ENCODE results near the gene CIAPIN1.
"Not testable (repeated sequence)": the region's sequence is repeated elsewhere in the genome, so short reads cannot be mapped to it uniquely, and the experiment has no call there.

CIAPIN1 gene

DNA sequence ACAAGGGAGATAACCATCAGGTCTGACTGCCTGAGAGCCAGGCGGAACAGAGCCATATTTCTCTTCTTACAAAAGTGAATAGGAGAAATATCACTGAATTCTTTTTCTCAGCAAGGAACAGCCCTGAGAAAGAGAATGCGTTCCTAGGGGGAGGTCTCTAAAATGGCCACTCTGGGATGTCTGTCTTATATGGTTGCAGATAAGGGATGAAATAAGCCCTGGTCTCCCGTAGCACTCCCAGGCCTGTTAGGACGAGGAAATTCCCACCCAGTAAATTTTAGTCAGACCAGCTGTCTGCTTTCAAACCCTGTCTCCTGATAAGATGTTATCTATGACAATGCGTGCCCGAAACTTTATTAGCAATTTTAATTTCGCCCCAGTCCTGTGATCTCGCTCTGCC is 7.2 kb downstream of the CIAPIN1 start:
- not testable (repeated sequence) for DNase-seq

DNA sequence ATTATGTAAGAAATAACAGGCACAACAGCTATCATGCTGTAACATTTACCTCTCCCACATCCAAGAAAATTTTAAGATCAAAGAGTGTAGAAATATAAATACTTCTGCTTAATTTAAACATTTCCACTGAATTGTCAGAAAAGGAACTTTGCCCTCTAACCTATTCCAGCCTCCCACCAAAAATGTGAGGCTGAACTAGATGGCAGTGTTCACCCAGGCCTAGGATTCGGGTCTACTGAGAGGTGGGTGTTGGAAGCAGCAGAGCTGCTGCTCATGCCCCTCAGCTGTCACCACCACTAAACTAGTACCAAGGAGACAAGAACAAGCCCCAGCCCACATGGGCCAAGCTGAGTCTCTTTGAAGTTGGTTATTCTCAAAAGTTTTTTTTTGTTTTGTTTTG is 11.3 kb downstream of the CIAPIN1 start:
- no peak for DNase-seq

DNA sequence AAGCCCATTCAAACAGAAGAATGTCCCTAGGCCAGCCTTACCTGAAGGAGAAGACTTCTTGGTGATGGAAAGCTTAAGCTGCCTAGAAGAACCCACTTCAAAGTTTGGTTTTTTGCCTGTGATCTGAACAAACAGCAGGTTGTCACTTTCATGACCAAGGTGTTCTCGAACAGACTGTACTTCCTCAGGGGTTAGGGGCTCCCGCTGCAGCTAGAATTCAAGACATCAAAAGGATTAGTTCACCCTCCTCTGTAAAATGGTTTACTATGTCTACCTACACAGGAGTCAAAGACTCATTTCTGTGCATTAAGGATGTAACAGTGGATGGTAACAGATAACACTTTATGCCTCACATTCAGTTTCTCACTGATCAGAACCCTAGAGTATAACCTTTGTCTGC is 13.2 kb downstream of the CIAPIN1 start:
- no peak for DNase-seq

DNA sequence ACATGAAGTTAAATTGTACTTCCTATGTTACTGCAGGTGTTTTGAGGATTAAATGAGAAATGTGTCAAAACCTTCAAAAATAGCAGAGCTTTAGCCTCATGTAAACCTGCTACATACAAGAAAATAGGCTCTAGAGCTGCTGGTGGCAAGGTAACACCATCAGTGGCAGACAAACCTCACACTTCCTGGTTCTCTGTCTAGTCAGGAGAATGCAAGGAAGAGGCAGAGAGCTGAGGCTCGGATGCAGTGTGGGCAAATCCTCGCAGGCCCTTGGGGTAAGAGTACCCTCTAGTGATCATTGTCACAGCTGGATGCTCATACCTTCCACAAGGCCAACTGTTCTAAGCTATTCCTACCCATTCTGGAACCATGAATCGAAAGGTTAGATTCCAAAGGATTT is 14.2 kb downstream of the CIAPIN1 start:
- DNase-seq = no peak

DNA sequence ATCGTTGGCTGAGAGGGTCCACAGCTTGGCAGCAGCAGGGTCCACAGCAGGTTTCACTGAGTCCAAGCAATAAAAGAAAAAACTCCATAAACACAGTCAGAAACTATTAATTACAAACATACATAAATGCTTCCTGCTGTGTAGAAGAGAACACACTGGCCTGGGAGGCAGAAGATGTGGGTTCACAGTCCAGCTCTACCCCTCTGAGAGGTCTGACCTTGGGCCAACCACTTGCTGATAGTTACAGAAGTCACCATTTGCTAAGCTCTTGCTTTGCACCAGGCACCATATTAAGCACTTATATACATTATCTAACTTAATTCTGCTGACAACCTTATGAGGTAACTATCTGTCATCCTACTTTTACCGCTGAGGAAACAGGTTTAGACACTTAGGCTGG is 14.7 kb downstream of the CIAPIN1 start:
- DNase-seq = no peak

DNA sequence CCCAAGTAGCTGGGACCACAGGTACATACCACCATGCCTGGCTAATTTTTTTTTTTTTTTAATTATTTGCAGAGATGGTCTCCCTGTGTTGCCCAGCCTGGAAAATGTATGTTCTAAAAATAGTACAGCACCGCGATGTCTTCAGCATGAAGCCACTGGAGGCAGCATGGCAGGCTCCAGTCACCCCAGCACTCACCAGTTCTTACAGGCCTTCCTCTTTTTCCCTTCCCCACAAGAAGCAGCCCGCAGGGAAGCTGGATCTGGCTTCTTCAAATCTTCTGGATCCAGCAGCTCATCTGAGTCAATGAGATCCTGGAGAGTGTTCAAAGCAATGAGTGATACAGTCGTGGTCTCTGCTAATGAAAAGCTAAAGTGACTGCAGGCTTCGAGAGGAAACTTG is 16.2 kb downstream of the CIAPIN1 start:
- no peak for DNase-seq

DNA sequence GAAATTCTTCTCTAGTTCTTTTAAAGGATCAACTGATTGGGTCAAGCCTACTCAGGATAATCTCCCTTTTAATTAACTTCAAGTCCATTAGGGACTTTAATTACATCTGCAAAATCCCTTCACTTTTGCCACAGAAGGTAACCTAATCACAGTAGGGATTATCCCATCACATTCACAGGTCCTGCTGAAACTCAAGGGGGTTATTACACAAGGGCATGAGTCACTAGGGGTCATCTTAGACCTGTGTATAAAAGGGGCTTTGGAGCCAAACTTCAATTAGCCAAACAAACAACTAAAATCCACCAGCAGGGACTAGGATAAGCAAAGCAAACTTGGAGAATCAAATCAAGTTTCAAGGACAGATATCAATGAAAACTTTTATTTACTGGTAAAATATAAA is 19.4 kb downstream of the CIAPIN1 start:
- DNase-seq = no peak

DNA sequence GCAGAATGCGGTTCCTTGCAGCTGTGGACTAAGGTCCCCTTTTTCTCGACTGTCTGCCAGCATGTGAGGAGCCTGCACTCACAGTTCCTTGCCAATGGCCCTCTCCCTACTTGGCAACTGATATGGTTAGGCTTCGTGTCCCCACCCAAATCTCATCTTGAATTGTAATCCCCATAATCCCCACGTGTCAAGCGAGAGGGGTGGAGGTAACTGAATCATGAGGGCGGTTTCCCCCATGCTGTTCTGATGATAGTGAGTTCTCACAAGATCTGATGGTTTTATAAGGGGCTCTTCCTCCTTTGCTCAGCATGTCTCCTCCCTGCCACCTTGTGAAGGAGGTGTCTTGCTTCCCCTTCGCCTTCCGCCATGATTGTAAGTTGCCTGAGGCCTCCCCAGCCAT is 19.9 kb downstream of the CIAPIN1 start:
- no peak for DNase-seq

DNA sequence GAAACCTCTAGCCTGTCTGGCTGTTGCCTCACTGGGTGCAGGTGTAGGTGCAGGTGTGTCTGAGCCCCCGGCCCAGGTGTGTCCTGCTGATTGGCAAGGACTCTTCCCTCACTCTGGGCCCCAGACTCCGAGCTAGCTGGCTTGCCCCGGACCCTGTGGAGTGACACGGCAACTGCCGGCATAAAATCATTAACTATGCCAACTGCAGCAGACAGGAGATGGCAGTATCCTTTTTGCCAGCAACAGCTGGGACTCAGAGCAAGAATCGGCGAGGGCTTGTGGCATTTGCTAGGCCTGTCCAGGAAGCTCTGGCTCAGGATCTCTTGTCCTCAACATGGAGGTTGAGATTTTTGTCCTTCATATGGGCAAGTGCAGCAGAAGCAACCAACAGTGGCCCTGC is 20.8 kb downstream of the CIAPIN1 start:
- DNase-seq = no peak

DNA sequence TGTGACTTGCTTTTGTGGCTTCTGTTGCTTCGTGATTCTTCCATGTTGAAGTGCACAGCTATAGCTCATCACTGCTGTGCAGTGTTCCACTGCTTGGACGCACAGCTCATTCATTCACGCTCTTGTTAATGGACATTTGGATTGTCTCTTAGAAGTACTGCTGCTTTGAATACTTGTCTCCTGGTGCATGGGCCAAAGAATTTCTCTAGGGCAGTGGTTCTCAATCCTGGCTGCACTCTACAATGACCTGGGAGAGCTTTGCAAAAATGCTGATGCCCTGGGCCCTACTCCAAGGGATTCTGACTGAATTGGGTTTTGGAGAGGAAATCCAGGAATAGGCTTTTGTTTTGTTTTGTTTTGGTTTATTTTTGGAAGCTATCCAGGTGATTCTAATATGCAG is 22.6 kb downstream of the CIAPIN1 start:
- DNase-seq = no peak

DNA sequence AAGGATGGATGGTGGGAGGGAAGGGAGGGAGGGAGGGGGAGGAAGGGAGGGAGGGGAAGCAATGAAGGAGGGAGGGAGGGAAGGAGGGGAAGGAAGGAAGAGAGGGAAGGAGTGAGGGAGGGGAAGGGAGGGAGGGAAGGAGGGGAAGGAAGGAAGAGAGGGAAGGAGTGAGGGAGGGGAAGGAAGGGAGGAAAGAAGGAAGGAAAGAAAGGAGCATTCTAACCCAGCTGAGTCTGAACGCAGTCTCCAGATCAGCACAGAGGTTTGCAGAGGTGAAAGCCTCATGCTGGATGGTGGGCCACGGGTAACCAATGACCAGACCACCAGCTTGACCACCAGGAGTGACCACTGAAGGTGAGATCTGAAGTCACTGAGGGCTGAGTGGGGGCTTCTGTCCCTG is 24.0 kb downstream of the CIAPIN1 start:
- no peak for DNase-seq

DNA sequence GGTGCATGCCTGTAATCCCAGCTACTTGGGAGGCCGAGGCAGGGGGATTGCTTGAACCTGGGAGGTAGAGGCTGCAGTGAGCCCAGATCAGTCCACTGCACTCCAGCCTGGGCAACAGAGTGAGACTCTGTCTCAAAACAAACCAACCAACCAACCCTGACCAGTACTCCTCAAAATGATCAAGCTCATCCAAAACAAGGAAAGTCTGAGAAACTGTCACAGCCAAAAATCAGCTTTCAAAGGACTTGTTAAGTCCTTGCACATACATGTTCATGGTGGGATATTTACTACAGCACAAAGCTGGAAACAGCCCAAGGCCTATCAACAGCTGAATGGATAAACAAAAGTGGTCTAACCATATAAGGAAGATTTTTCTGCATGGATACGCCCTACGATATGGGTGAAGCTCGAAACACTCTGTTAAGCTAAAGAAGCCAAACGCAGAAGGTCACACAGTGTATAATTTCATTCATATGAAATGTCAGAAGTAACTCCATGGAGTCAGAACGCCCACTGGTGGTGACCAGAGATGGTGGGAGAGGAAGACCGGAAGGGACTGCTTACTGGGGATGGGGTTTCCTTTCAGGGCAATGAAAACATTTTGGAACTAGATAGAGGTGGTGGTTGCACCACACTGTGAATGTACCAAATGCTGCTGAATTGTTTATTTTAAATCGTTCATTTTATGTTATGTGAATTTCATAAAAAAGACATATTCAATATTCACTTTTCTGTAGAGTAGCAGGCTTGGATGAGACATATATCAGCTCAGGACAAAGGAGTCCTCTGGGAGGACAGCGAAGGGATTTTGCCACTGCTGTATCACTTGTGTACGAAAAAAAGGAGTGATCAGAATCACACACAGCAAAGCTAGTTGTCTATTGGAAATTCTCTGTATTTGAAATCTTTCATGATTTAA is 24.9 kb downstream of the CIAPIN1 start:
- peak; percentile 39 for DNase-seq

DNA sequence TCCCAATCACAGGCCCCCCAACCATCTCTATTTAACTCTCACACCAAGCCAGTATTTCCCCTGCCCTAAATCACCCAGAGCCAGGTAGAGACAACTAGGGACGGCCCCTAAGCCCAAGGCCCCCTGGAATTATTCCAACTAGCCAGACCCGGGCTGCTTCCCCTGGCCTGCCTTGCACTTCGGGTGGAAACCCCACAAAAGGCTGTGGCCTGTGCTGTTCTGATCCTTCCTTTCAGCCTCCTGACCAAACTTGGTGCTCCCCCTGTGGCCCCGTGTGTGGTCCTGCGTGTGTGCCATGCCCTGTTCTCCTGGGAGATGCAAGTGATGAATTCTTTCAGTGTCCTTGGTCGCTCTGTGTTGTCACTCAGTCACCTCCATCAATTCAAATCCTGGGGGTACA is 27.7 kb downstream of the CIAPIN1 start:
- DNase-seq = no peak

DNA sequence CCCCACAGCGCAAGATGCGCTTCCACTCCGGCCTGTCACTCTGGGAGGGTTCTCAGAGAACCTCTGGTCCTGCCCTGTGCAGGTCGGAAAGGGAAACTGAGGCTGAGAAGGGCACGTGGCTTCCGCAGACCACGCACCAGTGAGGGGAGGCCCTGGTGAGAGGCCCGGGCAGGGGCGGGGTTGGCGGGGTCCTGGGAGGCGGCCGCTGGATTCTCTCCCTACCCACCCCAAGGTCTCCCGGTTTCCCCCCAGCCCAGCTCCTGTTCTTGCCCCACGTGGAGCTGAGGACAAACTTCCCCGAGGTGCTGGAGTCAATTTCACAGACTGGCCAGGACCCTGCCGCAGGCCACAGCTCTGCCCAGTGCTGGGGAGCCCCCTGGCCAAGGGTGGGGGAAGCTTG is 31.1 kb downstream of the CIAPIN1 start:
- no peak for DNase-seq

DNA sequence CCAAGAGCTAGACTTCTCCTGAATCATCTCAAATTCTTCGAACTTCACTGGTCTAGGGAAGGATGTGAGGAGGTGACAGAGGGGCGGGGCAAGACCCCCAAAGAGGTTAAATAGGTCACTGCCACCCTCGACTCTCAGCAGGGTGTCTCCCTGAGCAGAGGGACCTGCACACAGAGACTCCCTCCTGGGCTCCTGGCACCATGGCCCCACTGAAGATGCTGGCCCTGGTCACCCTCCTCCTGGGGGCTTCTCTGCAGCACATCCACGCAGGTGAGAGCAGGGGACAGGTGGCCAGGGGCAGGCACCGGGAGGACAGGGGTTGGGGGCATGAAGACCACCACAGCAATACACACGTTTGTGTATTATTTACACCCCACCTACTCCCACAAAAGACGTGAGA is 33.5 kb downstream of the CIAPIN1 start:
- DNase-seq = no peak

DNA sequence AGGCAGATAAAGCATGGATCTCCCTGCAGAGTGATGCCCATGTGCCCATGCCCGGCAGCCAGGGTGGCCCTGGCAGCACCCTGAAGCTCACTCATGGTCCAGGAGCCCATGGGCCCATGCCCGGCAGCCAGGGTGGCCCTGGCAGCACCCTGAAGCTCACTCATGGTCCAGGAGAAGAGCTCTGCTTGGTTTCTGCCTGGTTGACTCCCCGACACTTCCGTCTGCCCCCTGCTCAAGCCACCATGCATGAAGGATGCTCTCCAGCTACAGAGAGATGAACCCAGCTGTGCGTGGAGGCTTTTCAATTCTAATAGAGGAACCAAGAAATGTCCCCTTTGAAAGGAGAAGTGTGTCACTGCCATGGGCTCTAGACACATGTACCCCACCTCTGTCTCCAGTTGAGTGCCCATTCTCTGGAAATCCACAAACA is 33.9 kb downstream of the CIAPIN1 start:
- no peak for DNase-seq

DNA sequence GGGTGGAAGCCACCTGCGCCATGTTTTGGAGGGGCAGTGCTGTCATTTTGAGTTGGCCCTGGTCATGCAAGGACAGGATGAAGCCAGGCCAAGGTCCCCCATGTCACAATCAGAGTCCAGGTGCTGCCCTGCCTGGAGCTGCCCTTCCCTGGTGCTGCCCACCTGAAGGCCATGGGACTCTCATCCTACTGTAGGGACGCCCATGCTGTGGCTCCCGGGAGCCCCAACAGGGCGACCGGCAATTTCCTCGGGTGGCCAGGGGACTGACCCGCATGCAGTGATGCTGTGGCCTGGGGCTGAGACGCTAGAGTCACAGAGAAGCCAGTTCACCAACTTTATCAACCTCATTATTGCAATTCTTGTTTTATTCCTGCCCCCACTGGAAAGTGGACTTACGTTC is 34.6 kb downstream of the CIAPIN1 start:
- no peak for DNase-seq

DNA sequence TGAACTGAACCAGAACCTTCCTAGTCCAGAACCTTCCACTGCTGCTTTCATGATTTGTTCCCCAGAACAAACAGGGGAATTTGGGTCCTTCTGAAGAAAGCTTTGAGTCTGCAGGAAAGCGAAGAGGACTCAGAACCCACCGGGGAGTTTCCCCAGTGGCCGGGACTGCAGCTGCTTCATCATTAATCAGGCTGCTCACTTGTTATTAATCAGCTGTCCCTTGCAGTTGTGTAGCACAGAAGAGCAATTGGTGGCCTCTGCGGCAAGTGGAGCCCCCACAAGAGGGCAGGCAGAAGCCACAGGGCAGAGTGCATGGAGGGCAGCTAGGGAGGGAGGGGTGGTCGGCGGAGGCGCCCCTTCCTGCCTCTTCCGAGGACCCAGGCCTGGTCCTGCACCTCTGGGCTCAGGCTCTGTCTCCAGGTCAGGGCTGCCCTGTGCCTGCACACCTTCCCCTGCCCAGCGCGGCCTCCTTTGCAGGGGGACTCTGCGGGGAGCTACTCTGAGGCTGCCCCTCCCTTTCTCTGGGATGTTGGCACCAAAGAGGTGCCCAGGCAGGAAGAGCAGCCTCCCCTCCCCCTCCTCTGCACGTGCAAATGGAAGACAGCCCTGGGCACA is 35.7 kb downstream of the CIAPIN1 start:
- DNase-seq = no peak

DNA sequence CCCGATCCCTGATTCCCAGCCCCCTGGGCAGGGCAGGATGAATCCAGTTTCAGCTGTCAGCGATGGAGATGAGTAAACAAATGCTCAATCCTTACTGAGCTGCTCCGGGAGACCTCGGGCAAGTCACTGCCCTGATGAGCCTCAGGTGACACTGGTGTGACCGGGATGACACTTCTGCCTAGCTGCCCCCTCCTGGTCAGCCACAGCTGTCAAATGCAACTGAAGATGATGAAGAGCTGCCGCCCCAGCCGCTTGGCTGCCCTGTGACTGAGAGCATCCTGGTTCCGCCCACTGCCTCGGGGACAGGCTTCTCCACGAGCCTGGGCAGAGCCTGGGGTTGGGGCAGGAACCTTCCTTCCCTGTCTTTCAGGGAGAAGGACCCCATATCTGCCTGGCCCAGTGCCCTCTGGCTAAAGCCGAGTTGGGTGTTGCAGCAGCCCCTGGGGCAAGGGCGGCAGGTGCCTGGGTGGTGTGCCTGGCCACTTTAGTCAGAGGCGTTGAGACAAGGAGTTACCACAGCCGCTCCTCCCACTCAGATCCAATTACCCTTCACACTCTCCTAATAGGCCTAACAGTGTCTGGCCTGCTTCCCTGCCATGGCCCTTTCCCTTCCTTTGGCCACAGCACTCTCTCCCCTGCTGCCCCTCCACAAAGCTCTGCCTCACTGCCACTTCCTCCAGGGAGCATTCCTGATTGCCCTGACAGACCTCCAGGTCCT is 37.2 kb downstream of the CIAPIN1 start:
- no peak for DNase-seq

DNA sequence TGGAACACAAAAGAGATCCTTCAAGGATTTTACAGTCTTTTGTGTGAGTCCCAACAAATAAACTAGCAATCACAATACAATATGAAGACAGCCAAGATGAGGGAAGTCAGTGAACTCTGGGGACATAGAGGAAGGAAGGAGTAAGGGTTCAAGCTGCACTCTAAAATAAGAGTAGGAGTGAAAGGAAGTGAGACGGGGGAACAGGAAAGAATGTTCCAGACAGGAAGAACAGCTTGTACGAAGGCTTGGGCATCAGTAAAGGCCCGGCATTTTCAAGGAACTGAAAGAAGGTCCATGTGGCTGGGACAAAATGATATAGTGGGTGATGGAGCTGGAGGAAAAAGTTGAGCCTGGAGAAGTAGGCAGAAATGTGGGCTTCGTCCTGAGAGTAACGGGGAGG is 38.1 kb downstream of the CIAPIN1 start:
- no peak for DNase-seq

DNA sequence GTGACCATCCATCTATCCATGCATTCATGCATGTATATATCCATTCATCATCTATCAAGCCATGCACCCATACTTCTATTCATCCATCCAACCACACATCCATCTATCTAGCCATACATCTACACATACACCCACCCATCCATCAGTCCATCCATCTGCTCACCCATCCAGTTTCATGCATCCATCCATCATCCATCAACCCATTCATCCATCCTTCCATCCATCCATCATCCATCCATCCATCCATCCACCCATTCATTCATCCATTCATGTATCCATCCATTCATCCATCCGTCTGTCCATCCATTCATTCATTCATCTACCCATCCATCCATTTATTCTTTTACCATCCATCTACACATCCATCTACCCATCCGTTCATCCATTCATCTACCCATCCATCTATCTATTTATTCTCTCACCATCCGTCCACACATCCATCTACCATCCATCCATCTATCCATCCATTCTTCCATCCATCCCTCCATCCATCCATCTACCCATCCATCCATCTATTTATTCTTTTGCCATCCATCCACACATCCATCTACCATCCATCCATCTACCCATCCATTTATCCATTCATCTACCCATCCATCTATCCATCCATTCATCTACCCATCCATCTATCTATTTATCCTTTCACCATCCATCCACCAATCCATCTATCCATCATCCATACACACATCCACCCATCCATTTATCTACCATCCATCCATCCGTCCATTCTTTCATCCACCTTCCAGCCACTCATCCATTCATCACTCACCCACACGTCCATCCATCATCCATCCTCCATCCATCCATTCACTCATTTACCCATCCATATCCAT is 39.4 kb downstream of the CIAPIN1 start:
- DNase-seq = no peak

DNA sequence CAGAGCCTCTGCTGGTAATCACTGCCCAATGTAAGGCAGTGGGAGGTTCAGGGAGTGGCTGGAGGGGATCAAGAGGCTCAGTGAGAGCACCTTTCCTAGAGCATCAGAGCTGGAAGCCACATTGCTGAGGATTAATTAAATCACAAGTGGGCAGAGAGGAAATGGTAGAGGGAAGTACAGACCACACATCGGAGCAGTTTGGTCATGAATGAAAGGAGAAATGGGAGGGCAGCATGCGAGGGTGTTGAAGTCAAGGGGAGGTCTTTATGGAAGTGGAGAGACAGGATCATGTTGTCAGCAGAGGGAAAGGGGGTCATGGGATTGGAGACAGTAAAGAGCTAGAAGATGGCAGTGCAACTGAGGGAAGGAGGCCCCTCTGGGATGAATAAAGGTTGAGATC is 40.3 kb downstream of the CIAPIN1 start:
- DNase-seq = no peak

DNA sequence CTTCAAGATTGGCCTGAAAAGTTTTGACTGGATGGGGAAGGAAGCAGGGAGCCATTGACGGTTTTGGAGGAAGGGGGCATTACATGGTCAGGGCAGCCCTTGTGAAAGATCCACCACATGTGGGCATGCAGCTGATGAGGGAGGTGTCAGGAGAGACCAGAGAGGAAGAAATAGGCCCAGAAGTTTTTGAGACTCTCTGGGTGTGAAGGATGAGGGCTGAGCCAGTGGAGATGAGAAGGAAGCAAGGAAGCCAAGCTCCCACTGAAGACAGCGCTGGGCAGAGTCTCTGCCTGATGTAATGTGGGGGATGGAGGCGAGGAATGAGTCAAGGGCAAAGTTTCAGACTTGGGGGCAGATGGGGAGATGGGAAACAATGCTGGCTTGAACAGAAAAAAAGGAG is 42.1 kb downstream of the CIAPIN1 start:
- no peak for DNase-seq

Measured in NCI-H1694 treated with DMSO at 0.1 percent for 48 hours (cell line).